C4-2B (cell line): Measurements from ENCODE around the gene HBG2.

Experiments used
- ZFX ChIP-seq: fragments of 450-650 bp; IDR thresholded peaks from 2 replicates; pipeline ENCODE4 v1.6.1; 2017
- TF ChIP-seq, protein P1 (sequence below): fragments of 450-650 bp; conservative IDR thresholded peaks from 2 replicates; pipeline ENCODE4 v1.5.1; 2017; ENCODE audit warnings: mild to moderate bottlenecking

DNA sequence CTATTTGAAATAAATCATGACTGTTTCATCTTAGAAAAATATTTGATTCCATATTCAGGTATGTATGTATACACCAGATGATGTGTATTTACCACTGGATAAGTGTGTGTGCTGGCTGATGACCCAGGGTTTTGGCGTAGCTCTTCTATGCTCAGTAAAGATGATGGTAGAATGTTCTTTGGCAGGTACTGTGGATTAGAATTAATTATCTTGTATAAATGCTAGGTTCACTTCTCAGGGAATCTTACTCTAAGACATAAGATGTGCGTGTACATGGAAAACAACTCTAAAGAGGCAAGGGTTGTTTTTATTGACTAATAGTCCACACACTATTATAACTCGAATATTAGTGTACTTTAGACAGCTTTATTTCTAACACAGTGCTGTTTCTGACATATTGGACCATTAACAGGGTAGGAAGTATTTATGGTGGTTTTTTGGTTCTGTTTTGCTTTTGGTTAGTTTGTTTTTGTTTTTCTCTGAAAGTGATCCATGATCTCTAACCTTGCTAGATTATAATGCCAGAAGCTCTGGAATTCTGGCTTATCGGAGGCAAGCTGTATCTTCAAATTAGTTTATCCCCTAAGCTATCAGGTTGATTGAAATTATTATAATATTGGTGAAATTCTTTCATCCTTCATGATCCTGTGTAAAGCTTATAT is 3.9 kb downstream of the HBG2 start:
- TF ChIP-seq, protein P1, sequence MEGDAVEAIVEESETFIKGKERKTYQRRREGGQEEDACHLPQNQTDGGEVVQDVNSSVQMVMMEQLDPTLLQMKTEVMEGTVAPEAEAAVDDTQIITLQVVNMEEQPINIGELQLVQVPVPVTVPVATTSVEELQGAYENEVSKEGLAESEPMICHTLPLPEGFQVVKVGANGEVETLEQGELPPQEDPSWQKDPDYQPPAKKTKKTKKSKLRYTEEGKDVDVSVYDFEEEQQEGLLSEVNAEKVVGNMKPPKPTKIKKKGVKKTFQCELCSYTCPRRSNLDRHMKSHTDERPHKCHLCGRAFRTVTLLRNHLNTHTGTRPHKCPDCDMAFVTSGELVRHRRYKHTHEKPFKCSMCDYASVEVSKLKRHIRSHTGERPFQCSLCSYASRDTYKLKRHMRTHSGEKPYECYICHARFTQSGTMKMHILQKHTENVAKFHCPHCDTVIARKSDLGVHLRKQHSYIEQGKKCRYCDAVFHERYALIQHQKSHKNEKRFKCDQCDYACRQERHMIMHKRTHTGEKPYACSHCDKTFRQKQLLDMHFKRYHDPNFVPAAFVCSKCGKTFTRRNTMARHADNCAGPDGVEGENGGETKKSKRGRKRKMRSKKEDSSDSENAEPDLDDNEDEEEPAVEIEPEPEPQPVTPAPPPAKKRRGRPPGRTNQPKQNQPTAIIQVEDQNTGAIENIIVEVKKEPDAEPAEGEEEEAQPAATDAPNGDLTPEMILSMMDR = no peak
- no peak for TF ChIP-seq ZFX
